NCI-H2227 (cell line): ENCODE measurements around the gene MYG1.

Experiments used
- DNase-seq: peaks from one replicate; lab custom pipeline; 2025; ENCODE audit not compliant: unreplicated experiment; lab: John Stamatoyannopoulos, UW

The MYG1 gene, protein sequence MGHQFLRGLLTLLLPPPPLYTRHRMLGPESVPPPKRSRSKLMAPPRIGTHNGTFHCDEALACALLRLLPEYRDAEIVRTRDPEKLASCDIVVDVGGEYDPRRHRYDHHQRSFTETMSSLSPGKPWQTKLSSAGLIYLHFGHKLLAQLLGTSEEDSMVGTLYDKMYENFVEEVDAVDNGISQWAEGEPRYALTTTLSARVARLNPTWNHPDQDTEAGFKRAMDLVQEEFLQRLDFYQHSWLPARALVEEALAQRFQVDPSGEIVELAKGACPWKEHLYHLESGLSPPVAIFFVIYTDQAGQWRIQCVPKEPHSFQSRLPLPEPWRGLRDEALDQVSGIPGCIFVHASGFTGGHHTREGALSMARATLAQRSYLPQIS

DNA sequence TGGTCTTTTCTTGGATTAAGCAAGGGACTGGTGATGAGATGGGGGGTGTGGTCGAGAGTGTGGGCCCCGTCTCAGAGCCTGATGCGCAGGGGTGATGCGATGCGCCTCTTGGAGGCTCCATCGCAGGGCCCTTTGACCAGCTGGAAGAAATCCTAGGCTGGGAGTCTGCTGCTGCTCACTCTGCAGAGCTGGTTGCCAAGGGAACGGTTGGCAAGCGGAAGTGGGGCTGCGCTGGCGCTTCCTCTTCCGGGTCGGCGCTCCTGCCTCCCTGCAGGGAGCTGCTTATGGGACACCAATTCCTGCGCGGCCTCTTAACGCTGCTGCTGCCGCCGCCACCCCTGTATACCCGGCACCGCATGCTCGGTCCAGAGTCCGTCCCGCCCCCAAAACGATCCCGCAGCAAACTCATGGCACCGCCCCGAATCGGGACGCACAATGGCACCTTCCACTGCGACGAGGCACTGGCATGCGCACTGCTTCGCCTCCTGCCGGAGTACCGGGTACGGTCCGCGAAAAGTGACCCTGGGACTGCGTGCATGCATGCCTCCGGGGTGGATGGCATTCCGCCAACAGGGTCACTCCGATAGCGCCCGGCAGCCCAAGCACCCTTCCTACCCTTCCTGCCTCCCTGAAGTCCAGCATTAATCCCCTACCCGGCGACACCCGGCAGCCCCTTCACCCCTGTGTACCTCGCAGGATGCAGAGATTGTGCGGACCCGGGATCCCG is at the start of gene MYG1:
TSS of gene MYG1 (plus strand) at position 242 of the 727 bp plus-strand sequence. CDS start at position 285, 43 bp downstream.
- peak; percentile 91 for DNase-seq

DNA sequence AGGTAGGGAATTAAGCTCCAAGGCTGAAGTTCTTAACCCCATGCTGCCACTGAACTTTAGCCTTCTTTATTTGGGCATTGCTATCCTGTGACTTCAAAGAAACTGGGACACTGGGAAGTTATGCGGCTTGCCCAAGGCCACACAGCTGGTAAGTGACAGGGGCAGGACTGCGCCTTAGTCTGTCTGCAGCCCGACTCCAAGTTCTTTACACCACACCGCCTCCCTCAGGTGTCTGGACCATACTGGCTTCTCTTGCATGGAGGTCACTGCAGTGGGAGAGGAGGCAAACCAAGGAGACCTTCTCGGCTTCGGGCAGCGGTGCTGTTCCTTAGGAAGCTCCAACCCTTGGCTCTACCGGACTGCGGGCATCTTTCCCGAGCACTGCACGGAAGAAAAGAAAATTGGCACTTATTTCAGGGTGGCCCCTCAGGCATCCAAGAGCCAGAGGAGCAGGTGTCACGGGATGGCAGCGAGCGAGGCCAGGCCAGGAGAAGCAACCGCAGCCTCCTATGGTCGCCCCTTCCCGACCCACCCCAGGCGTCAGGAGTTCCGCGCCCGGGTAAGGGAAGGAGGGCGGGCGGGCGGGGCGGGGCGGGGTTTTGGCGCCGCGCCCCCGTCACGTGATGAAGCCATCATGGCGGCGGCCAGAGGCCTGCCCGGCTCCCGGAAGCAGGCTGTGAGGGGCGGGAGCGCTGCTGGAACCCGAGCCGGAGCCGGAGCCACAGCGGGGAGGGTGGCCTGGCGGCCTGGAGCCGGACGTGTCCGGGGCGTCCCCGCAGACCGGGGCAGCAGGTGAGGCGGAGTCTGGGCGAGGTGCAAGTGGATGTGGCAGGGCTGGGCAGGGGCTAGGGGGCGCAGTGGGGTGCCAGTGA is 47.8 kb upstream of the MYG1 start:
- peak; percentile 81 for DNase-seq

DNA sequence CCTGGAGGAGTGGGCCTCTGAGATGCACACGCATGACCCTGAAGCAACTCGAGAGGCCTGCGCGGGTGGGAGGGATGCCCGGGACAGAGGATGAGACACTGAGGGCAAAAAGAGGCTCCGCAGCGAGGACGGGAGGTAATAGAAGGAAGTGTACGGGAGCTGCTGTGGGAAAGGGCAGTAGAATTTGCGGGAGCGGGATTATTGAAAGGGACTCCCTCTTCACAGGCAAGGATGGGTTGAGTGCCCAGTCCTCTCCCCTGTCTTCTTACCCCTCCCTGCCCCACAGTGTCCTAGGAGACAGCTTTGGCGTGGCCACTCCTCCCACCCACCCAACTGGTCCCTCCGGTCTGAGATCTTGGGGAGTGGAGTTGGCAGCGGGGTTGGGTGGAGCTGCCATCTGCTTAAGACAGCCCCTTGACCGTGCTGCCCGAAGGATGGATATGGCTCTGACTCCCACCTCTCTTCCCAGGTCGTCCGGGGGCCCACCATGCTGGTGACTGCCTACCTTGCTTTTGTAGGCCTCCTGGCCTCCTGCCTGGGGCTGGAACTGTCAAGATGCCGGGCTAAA is 47.1 kb upstream of the MYG1 start:
- no peak for DNase-seq

DNA sequence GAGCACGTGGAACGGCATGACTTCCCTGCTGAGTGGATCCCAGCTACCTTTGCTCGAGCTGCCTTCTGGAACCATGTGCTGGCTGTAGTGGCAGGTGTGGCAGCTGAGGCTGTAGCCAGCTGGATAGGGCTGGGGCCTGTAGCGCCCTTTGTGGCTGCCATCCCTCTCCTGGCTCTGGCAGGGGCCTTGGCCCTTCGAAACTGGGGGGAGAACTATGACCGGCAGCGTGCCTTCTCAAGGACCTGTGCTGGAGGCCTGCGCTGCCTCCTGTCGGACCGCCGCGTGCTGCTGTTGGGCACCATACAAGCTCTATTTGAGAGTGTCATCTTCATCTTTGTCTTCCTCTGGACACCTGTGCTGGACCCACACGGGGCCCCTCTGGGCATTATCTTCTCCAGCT is 46.2 kb upstream of the MYG1 start:
- no peak for DNase-seq

DNA sequence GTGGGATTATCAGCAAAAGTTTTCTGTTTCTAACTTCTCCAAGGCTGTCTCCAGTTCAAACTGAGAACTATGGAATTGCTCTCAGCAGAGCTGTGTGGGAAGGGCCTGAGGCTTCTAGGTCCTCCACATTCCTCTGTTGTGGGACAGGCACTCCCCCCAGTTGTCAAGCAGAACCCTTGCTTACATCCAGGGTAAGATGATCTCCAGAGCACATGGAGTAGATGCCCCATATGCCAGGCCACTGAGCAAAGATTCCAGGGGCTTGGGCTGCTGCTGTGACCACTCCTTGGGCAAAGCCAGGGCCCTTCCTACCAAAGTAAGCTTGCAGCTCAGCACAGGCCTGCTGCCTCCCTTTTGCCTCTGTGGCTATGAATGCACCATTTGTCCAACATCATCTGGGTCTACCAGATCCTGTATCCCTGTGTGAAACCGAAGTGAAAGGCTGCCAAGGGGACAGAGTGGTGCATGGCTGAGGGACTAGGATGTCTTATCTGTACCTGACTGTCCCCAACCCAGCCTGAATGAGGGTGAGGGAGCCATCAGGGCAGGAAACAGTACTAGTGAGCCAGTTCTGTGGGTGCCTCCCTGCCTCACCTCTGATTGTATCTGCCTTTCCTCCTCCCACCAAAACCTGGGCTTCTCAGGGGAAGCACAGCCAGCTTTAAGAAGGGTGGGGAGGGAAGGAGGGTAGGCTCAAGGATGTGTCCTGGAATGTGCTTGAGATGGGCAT is 44.5 kb upstream of the MYG1 start:
- DNase-seq: no peak

DNA sequence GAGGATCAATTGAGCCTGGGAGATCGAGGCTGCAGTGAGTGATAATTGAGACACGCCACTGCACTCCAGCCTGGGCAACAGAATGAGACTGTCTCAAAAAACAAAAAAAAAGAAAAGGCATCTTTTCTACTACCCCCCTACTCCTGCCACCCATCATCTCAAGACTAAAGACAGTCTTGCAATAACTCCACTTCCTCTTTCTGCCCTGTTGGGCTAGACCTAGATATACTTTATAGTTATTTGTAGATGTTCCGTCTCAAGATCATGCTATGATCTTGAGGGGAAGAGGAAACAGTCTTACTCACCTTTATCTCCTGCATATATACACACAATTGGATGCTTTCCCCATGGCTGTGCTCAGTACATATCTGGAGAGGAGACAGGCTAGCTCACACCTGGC is 43.5 kb upstream of the MYG1 start:
- no peak for DNase-seq

DNA sequence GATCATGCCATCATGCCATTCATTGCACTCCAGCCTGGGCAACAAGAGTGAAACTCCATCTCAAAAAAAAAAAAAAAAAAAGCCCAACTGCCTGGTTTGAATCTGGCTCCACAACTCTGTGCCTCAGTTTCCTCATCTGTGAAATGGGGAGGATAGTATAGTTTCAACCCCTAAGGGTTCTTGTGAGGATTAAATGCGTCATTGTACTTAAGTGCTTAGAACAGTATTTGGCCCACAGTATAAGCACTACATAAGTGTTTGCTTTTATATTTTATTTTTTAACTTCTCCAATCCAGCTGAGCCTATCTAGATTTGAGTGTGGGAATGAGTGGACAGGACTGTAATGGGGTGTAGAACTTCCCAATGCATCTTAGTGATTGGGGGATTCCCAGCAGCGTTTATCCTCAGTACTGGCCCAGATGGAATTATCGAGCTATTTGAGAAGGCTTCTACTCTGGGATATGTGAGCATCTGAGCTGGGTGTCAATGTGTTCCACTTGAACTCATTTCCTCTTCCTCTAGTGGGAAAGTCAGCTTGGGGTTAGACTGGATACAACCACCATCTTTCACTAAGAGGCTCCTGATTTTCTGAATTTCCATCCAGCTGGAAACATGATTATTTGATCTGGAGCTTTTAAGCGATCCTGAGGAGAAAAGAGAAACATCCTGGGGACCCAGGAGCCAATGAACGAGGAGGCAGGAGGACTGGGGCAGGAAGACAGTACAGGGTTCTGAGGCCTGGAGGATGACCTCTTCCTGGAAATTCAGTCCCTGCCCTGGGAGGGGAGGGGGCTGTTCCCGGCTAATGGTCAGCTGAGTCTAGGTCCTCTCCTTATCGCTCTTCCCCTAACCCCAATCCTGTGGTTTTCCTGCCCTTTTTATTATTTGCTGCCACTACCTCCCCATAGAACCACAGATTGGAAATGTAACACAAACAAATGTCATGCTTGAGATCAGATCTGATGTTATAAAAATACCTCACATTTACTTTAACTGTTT is 40.7 kb upstream of the MYG1 start:
- DNase-seq: no peak

DNA sequence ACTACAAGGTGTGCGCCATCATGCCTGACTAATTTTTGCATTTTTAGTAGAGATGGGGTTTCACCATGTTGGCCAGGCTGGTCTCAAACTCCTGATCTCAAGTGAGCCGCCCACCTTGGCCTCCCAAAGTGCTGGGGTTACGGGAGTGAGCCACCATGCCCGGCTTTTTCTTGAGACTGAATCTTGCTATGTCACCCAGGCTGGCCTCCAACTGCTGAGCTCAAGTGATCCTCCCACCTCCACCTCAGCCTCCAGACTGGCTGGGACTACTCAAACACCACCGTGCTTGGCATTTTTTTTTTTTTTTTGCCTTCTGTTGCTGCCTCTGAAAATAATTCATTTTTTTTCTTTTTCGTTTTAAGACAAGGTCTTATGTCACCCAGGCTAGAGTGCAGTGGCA is 39.6 kb upstream of the MYG1 start:
- DNase-seq: no peak

DNA sequence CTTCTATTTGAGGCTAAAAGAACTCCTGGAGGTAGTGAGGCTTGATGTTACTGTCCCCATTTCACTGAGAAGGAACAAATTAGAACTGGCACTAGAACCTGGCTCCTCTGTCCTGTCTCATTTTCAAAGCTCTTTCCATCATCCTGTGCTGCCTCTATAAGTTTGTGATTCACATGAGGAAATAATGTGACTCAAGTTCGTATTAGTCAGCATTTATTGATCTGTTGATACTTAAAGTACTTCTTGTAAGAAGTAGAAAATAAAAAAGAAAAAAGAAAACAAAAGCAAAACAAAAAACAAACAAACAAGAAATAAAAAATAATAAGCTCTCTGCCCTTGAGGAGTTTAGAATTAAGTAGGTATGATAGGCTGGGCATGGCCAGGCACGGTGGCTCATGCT is 33.7 kb upstream of the MYG1 start:
- no peak for DNase-seq

DNA sequence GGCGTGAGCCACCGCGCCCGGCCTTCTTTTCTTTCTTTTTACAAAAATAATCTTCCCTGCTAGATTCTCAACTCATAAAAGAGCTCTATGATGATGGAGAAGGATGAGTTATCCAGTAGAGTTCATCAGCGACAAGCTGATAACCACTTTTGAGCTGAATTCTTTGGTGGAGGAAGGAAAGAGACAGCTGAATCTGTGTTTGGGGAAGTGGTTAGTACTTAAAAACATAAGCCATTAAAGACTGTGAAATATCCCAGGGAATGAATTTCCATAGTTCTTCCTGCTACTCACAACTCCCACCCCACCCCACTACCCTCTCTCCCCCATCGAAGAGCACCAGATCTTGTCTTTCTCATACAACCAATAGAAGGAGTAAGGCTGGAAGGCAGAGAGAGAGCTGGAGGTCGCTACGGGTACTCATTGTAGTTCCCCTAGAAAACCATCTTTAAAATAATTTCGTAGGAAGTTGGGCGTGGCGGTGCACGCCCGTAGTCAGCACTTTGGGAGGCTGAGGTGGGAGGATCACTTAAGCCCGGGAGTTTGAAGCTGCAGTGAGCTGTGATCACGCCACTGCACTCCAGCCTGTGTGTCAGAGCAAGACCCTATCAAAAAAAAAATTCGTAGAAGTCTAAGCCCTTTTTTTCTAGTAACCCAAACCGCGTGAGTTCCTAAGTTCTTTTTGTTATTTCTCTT is 32.0 kb upstream of the MYG1 start:
- DNase-seq: no peak

DNA sequence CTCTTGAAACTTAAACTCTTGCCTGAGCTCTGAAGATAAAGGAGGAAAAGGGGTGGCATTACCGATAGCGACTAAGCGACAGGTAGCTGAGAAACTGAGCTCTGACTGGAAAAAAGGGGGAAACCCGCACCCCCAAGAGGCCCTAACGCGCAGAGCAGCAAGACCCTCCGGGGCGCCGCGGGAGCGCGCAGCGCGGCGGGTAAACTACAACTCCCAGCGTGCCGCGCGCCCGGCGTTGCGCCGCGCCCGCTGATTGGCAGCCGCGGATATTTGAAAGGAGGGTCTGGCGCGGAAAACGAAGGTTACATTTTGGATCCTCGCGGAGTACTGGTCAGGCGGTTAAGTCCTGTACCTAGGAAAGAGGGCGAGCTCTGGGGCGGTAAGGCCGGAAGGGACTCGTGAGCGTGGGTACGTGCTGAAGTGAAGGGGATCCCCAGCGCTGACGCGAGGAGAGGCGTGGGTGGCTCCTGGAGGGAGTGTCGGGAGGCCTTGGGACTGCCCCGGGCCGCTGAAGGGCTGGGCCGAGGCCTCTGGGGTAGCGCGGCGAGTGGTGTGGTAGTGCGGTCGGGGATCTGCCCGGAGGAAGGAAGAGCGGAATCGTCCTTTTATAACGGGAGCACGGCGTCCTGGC is 31.4 kb upstream of the MYG1 start, which contains the start of gene ESPL1:
TSS of gene ESPL1 (plus strand) at position 301 of the 631 bp plus-strand sequence. CDS start 468 bp downstream, outside the sequence.
- DNase-seq: peak; percentile 80

DNA sequence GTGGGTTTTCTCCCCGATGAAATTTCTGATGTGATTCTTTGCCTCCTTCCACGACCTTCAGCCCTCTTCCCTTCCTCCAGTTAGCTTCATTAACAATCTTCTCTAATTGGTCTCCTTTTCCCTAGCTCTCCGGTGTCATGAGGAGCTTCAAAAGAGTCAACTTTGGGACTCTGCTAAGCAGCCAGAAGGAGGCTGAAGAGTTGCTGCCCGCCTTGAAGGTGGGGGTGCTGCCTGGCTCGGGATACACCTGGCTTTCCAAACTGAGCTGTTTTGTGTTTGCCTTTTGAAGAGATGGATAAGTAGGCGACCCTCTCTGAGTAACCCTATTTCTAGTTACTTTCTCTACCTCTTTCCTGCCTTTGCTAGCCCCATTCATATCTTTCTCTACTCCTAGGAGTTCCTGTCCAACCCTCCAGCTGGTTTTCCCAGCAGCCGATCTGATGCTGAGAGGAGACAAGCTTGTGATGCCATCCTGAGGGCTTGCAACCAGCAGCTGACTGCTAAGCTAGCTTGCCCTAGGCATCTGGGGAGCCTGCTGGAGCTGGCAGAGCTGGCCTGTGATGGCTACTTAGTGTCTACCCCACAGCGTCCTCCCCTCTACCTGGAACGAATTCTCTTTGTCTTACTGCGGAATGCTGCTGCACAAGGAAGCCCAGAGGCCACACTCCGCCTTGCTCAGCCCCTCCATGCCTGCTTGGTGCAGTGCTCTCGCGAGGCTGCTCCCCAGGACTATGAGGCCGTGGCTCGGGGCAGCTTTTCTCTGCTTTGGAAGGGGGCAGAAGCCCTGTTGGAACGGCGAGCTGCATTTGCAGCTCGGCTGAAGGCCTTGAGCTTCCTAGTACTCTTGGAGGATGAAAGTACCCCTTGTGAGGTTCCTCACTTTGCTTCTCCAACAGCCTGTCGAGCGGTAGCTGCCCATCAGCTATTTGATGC is 30.6 kb upstream of the MYG1 start:
- DNase-seq: no peak

DNA sequence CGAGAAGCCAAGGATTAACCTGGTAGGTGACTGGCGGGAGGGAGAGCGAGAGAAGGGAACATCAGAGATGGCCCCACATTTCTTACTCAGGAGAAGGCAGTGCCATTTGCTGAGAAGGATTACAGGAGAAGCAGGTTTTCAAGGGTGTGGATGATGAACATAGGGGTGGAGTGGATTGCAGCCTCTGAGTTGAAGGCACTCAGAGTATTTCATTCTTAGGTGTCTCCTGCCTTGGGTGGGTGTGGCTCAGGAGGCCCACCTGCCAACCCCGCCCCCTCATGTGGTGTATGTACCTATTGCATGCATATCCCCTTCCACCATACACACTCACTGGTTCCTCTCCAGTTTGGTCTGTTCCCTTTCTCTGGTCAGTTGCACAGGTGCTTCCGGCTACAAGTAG is 25.1 kb upstream of the MYG1 start:
- no peak for DNase-seq

DNA sequence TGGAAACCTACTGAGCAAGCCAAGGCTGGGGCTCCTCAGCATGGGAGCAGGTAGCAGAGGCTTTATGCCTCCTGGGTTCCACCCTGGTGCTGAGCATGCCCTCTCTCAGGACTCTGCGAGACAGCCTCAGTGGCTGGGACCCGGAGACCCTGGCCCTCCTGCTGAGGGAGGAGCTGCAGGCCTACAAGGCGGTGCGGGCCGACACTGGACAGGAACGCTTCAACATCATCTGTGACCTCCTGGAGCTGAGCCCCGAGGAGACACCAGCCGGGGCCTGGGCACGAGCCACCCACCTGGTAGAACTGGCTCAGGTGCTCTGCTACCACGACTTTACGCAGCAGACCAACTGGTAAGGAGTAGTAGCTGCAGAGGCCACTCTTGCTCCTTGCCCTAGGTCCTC is 23.0 kb upstream of the MYG1 start:
- DNase-seq: no peak

DNA sequence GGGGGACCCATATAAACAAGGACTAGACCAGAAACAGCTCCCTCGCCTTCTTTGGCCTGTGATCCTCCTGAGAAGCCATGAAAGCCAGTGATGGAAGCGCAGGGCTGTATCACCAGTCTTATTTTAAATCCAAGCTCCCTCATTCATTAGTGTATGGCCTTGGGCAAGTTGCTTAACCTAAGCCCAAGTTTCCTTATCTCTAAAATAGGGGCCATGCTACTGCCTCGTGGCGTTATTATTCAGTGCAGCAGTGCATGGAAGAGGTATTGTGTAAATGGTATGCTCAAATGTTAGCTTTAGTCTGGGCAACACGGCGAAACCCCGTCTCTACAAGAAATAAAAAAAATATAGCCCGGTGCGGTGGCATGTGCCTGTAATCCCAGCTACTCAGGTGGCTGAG is 21.5 kb upstream of the MYG1 start:
- DNase-seq: no peak

DNA sequence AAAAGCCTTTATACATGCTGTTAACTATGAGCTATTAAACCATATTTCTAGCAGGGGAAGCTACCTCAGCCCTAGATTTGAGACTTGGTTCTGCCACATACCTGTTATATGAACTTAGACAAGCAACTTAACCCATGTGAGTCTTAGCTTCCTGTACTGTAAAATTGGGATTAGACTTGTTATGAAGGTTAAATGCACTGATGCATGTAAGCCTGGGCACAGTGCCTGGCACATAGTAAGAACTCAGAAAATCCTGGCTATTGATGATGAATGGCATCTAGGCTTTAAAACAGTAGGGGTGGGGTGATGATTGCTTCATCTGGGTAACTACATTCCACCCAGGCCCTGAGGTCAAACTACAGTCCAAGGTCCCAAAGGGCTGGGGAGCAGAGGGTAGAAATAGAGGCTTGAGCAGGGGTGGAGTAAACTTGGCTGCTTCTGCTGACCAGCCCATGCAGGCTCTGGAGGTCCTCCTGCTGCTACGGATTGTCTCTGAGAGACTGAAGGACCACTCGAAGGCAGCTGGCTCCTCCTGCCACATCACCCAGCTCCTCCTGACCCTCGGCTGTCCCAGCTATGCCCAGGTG is 20.1 kb upstream of the MYG1 start:
- no peak for DNase-seq
